Neural crest cell (in vitro differentiated cells): Measurements from ENCODE around the gene ATG7. TPM values are rescaled to one million over a fixed set of nuclear protein-coding genes. Genes with fewer than 3 reads are reported as not detected.
A peak's percentile ranks its signal among the peaks of the same experiment; 100 is the strongest.

Experiments
- DNase-seq: peaks from one replicate; pipeline ENCODE4 v3.0.0; 2021; ENCODE audit warnings: low read depth, mixed read lengths, low spot score
- H3K27ac Mint-ChIP-seq: one replicate; pipeline ENCODE4 v1.8.0; 2021; ENCODE audit warnings: mild to moderate bottlenecking, mixed read lengths; ENCODE audit not compliant: unreplicated experiment
- H3K27me3 Mint-ChIP-seq: 2 replicates; pipeline ENCODE4 v1.8.0; 2021; ENCODE audit warnings: low read depth, mild to moderate bottlenecking, mixed read lengths
- H3K36me3 Mint-ChIP-seq: 2 replicates; pipeline ENCODE4 v1.8.0; 2021; ENCODE audit warnings: low read depth, mild to moderate bottlenecking, mixed read lengths
- H3K4me1 Mint-ChIP-seq: 2 replicates; pipeline ENCODE4 v1.8.0; 2021; ENCODE audit warnings: mixed read lengths
- H3K4me3 Mint-ChIP-seq: one replicate; pipeline ENCODE4 v1.8.0; 2021; ENCODE audit warnings: mild to moderate bottlenecking, mixed read lengths
- H3K9me3 Mint-ChIP-seq: 2 replicates; pipeline ENCODE4 v1.8.0; 2021; ENCODE audit warnings: mixed read lengths
- total RNA-seq: library from RNA; stranded (reverse); gene quantifications from 2 replicates; pipeline ENCODE4 v1.2.1, GENCODE V29; 2021
- TF ChIP-seq, protein P1 (sequence below): fragments of 200-600 bp; sonication (generic); conservative IDR thresholded peaks from 2 replicates; pipeline ENCODE4 v1.5.0; 2021; ENCODE audit warnings: antibody characterized with exemption, mild to moderate bottlenecking

ATG7 gene
- total RNA-seq, 1 donor from 2014 or later: 29.6 TPM

DNA sequence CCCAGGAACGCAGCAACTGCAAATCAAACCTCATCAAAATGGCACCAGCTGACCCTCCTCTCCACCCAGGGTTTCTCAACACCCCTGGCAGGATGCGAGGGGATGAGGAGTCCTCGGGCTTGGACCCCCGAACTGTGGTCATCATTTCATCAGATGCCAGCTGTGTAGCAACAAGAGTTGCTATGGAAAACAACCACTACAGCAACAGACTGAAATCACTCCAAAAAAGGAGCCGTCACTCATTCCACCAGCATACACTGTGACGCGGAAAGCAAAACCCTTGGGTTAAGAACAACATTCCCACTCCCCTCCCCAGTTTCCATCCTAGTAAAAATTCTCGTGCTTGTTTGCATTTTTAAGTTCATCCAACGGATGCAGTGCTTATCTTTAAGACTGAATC, 331.4 kb downstream of the ATG7 start:
- no peak for DNase-seq
- peak overlapping the region; percentile 20 for H3K4me3 Mint-ChIP-seq
- no peak overlapping the region for H3K27ac Mint-ChIP-seq
- H3K27me3 Mint-ChIP-seq: no peaks in the 10 kb centered on the region
- H3K9me3 Mint-ChIP-seq: no peaks in the 10 kb centered on the region
- peaks cover 87% of the 10 kb centered on the region for H3K4me1 Mint-ChIP-seq
- TF ChIP-seq, protein P1, sequence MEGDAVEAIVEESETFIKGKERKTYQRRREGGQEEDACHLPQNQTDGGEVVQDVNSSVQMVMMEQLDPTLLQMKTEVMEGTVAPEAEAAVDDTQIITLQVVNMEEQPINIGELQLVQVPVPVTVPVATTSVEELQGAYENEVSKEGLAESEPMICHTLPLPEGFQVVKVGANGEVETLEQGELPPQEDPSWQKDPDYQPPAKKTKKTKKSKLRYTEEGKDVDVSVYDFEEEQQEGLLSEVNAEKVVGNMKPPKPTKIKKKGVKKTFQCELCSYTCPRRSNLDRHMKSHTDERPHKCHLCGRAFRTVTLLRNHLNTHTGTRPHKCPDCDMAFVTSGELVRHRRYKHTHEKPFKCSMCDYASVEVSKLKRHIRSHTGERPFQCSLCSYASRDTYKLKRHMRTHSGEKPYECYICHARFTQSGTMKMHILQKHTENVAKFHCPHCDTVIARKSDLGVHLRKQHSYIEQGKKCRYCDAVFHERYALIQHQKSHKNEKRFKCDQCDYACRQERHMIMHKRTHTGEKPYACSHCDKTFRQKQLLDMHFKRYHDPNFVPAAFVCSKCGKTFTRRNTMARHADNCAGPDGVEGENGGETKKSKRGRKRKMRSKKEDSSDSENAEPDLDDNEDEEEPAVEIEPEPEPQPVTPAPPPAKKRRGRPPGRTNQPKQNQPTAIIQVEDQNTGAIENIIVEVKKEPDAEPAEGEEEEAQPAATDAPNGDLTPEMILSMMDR: no peak
- H3K36me3 Mint-ChIP-seq: peaks cover 19% of the 10 kb centered on the region

DNA sequence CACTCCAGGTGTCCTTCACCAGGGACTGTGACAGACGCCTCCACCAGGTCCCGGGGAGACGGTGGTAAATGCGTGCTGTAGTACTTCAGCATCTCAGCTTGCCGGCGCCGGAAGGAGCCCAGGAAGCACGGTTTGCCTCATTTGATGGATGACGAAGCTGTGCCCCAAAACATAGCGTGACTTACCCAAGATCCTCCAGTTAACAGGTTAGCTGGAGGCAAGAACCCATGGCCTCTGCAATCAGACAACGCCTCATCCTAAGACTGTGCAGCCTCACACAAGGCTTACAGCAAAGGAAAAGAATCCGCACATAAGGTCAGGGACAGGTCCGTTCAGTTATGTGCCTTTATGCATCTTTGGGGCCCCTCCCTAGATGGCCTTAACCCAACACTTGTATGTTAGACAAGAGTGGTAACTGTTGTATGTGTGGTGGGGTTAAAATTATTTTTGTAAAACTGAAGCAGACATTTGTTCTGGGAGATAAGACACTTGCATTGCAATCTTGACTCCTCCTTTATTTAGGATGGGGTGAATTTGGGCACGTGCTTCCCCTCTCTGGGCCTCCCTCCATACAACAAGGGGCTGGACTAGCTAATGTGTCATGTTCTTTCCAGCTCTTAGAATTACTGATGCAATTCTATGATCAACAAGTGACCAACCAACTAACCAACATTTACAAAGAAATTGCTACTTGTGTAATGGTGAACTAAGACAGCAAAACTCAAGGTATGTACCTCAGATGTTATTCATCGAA, 332.1 kb downstream of the ATG7 start:
- Mint-ChIP-seq H3K4me3 (peak overlapping the region; percentile 44), H3K27me3 (no peaks in the 10 kb centered on the region), H3K4me1 (peaks cover 89% of the 10 kb centered on the region), H3K9me3 (no peaks in the 10 kb centered on the region), H3K36me3 (peaks cover 16% of the 10 kb centered on the region), H3K27ac (no peak overlapping the region)
- TF ChIP-seq, protein P1: no peak
- no peak for DNase-seq

DNA sequence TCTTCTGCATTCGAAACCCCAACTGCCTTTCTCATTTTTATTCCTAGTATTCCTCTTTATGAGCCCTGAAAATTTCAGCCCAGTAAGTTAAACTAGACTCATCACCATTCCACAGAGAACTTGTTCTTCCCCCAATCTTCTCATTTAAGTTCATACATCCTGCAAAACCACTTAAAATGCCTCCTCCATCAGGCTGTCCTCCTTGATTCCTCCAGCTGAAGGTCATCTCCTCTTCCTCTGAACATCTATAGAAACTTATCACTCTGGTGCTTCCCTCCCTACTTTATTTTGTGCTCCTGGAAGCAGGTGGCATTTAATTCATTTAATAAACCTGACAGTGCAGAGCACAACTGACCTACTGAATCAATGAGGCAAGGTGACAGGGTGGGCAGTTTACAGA, 333.2 kb downstream of the ATG7 start:
- DNase-seq: no peak
- peaks cover 93% of the 10 kb centered on the region for H3K4me1 Mint-ChIP-seq
- TF ChIP-seq, protein P1: no peak
- H3K9me3 Mint-ChIP-seq: no peaks in the 10 kb centered on the region
- H3K4me3 Mint-ChIP-seq: peak overlapping the region; percentile 30
- peaks cover 9% of the 10 kb centered on the region for H3K36me3 Mint-ChIP-seq
- H3K27ac Mint-ChIP-seq: no peak overlapping the region
- no peaks in the 10 kb centered on the region for H3K27me3 Mint-ChIP-seq

DNA sequence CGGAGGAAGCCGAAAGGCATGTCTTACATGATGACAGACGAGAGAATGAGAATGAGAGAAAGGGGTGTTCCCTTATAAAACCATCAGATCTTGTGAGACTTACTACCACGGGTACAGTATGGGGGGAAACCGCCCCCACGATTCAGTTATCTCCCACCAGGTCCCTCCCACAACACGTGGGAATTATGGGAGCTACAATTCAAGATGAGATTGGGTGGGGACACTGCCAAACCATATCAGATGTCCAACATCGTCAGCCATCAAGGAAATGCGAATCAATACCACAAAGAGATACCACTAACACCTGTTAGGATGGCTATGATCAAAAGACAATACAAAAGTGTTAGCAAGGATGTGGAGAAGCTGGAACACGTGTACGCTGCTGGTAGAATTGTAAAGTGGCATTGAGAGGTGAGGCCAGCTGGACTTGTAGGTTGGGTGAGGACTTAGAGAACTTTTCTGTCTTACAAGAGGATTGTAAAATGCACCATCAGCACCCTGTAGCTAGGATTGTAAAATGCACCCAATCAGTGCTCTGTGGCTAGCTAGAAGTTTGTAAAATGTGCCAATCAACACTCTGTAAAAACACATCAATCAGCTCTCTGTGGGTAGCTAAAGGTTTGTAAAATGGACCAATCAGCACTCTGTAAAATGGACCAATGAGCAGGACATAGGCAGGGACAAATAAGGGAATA, 334.0 kb downstream of the ATG7 start:
- TF ChIP-seq, protein P1: no peak
- H3K27ac Mint-ChIP-seq: no peak overlapping the region
- no peak overlapping the region for H3K4me3 Mint-ChIP-seq
- peaks cover 7% of the 10 kb centered on the region for H3K36me3 Mint-ChIP-seq
- H3K4me1 Mint-ChIP-seq: peaks cover 93% of the 10 kb centered on the region
- no peaks in the 10 kb centered on the region for H3K27me3 Mint-ChIP-seq
- H3K9me3 Mint-ChIP-seq: no peaks in the 10 kb centered on the region
- no peak for DNase-seq

DNA sequence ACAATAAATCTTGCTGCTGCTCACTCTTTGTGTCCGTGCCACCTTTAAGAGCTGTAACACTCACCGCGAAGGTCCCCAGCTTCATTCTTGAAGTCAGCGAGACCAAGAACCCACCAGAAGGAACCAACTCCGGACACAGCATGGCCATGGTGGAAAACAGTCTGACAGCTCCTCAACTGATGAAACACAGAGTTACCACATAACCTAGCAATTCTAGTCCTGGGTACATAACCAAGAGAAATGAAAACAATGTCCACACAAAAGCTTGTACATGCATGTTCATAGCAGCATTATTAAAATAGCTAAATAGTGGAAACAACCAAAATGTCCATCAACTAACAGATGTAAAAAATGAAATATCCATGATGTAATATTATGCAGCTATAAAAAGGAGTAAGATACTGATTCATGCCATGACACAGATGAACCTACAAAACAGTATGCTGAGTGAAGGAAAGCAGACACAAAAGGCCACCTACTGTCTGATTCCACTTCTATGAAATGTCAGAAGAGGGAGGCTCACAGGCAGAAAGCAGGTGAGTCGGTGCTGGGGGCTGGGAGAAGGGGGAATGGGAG, 334.8 kb downstream of the ATG7 start:
- no peaks in the 10 kb centered on the region for H3K27me3 Mint-ChIP-seq
- no peak overlapping the region for H3K4me3 Mint-ChIP-seq
- peak overlapping the region; percentile 54 for H3K27ac Mint-ChIP-seq
- no peaks in the 10 kb centered on the region for H3K9me3 Mint-ChIP-seq
- H3K36me3 Mint-ChIP-seq: peaks cover 5% of the 10 kb centered on the region
- H3K4me1 Mint-ChIP-seq: peaks cover 93% of the 10 kb centered on the region
- no peak for DNase-seq
- TF ChIP-seq, protein P1: no peak

Other genes starting within 250 kb of the ATG7 start
- not detected in 2 replicates for gene HRH1, start 117.9 kb upstream of the ATG7 start, total RNA-seq